Mesenchymal stem cell (in vitro differentiated cells and primary cell): ENCODE data around the gene RAPGEF6.

Experiments used
- DNase-seq: peaks from one replicate; pipeline ENCODE4 v3.0.0-alpha.2; 2013
- H2AFZ ChIP-seq: one replicate; pipeline ENCODE4 v1.6.1; 2013; ENCODE audit warnings: low read depth, mild to moderate bottlenecking, control low read depth, inconsistent platforms, low read length, moderate library complexity
- H2AK5ac ChIP-seq: 2 replicates; pipeline ENCODE4 v1.6.1; 2013; ENCODE audit warnings: low read length, moderate library complexity, mild to moderate bottlenecking, inconsistent platforms; ENCODE audit not compliant: severe bottlenecking
- H2BK120ac ChIP-seq: one replicate; pipeline ENCODE4 v1.6.1; 2013; ENCODE audit warnings: low read depth, mild to moderate bottlenecking, inconsistent platforms, low read length, moderate library complexity
- H2BK12ac ChIP-seq, 2 experiments: one replicate each; pipeline ENCODE4 v1.6.1; 2013; ENCODE audit warnings: inconsistent platforms in 2 of 2, low read length in 2 of 2, mild to moderate bottlenecking in 2 of 2, moderate library complexity in 2 of 2, control low read depth in 1 of 2
- H2BK15ac ChIP-seq: one replicate; pipeline ENCODE4 v1.6.1; 2013; ENCODE audit warnings: mild to moderate bottlenecking, low read depth, inconsistent platforms; ENCODE audit not compliant: poor library complexity, severe bottlenecking
- H2BK5ac ChIP-seq: 2 replicates; pipeline ENCODE4 v1.6.1; 2013; ENCODE audit warnings: low read depth, mild to moderate bottlenecking, low read length, control low read depth, inconsistent platforms; ENCODE audit not compliant: poor library complexity, severe bottlenecking
- H3K14ac ChIP-seq, 2 experiments: one replicate each; pipeline ENCODE4 v1.6.1; 2013; ENCODE audit warnings: inconsistent platforms in 2 of 2, low read length in 2 of 2, control low read depth in 1 of 2, mild to moderate bottlenecking in 1 of 2, moderate library complexity in 1 of 2
- H3K18ac ChIP-seq, 2 experiments: one replicate each; pipeline ENCODE4 v1.6.1; 2013; ENCODE audit warnings: inconsistent platforms in 2 of 2, low read length in 2 of 2, control low read depth in 1 of 2, low read depth in 1 of 2, mild to moderate bottlenecking in 1 of 2
- H3K23ac ChIP-seq, 2 experiments: one replicate each; pipeline ENCODE4 v1.6.1; 2013; ENCODE audit warnings: inconsistent platforms in 2 of 2, low read length in 2 of 2, mild to moderate bottlenecking in 2 of 2, moderate library complexity in 2 of 2, control low read depth in 1 of 2
- H3K27ac ChIP-seq: 2 replicates; pipeline ENCODE4 v1.5.1; 2013; ENCODE audit warnings: mild to moderate bottlenecking, moderate library complexity, low read length, control low read depth, inconsistent platforms; ENCODE audit not compliant: poor library complexity, severe bottlenecking
- H3K27me3 ChIP-seq, 2 experiments: 2 replicates each; pipeline versions ENCODE4 v1.6.1 to v1.7.0; 2013; ENCODE audit warnings: low read length in 2 of 2, mild to moderate bottlenecking in 2 of 2, moderate library complexity in 2 of 2, control low read depth in 1 of 2, inconsistent platforms in 1 of 2; ENCODE audit not compliant: control insufficient read depth in 1 of 2, insufficient read depth in 1 of 2
- H3K36me3 ChIP-seq, 2 experiments: 2 replicates each; pipeline versions ENCODE4 v1.6.1 to v1.7.0; 2013; ENCODE audit warnings: low read length in 2 of 2, control low read depth in 1 of 2, inconsistent platforms in 1 of 2, low read depth in 1 of 2, mild to moderate bottlenecking in 1 of 2; ENCODE audit not compliant: insufficient read depth in 2 of 2, control insufficient read depth in 1 of 2
- H3K4ac ChIP-seq, 2 experiments: one replicate each; pipeline ENCODE4 v1.6.1; 2013; ENCODE audit warnings: inconsistent platforms in 2 of 2, low read length in 2 of 2, mild to moderate bottlenecking in 2 of 2, moderate library complexity in 2 of 2, control low read depth in 1 of 2, low read depth in 1 of 2
- H3K4me1 ChIP-seq: 2 replicates; pipeline ENCODE4 v1.6.1; 2013; ENCODE audit warnings: low read depth, low read length, control low read depth; ENCODE audit not compliant: control insufficient read depth, insufficient read depth
- H3K4me2 ChIP-seq: 2 replicates; pipeline ENCODE4 v1.6.1; 2013; ENCODE audit warnings: low read length, mild to moderate bottlenecking, inconsistent platforms; ENCODE audit not compliant: poor library complexity, severe bottlenecking
- H3K4me3 ChIP-seq, 2 experiments: 2 replicates each; pipeline versions ENCODE4 v1.5.1 to v1.7.0; 2013; ENCODE audit warnings: low read length in 2 of 2, mild to moderate bottlenecking in 2 of 2, control low read depth in 1 of 2, low read depth in 1 of 2; ENCODE audit not compliant: insufficient read depth in 1 of 2
- H3K79me1 ChIP-seq: replicated peaks from 2 replicates; pipeline ENCODE4 v1.6.1; 2013; ENCODE audit warnings: mild to moderate bottlenecking, control low read depth, low read length, inconsistent platforms; ENCODE audit not compliant: poor library complexity, severe bottlenecking
- H3K9ac ChIP-seq: 2 replicates; pipeline ENCODE4 v1.7.0; 2013; ENCODE audit warnings: mild to moderate bottlenecking, low read length, moderate library complexity
- H3K9me3 ChIP-seq: 2 replicates; pipeline ENCODE4 v1.7.0; 2013; ENCODE audit warnings: mild to moderate bottlenecking, low read length; ENCODE audit not compliant: control insufficient read depth
- H4K8ac ChIP-seq: one replicate; pipeline ENCODE4 v1.6.1; 2013; ENCODE audit warnings: inconsistent platforms, mild to moderate bottlenecking, low read length, moderate library complexity
- H4K91ac ChIP-seq: one replicate; pipeline ENCODE4 v1.6.1; 2013; ENCODE audit warnings: mild to moderate bottlenecking, low read length, inconsistent platforms
- WGBS: methylation state at CpG from one replicate; pipeline ENCODE4 v1.1.7; 2013; ENCODE audit warnings: mixed read lengths; 5-methylcytosine and 5-hydroxymethylcytosine counted together

Gene RAPGEF6

GRCh38 chr5:131536211-131536826 is 98.7 kb downstream of the RAPGEF6 start:
- no peak overlapping the region for H2BK120ac ChIP-seq
- no peak overlapping the region for H3K27ac ChIP-seq
- no peak overlapping the region for H3K4me3 ChIP-seq
- H3K9me3 ChIP-seq = no peaks in the 10 kb centered on the region
- peak overlapping the region; percentile 29 for H3K4me2 ChIP-seq
- H2BK5ac ChIP-seq = no peak overlapping the region
- H3K4me1 ChIP-seq = no peaks in the 10 kb centered on the region
- H2AK5ac ChIP-seq = no peak overlapping the region
- H3K4ac ChIP-seq = no peak overlapping the region
- H3K27me3 ChIP-seq = no peaks in the 10 kb centered on the region
- H3K14ac ChIP-seq = no peak overlapping the region
- H4K91ac ChIP-seq = no peak overlapping the region
- no peak overlapping the region for H2BK15ac ChIP-seq
- no peak overlapping the region for H2BK12ac ChIP-seq
- peaks cover 5% of the 10 kb centered on the region for H3K79me1 ChIP-seq
- H3K36me3 ChIP-seq = no peaks in the 10 kb centered on the region
- H2AFZ ChIP-seq = no peak overlapping the region
- H3K18ac ChIP-seq = no peak overlapping the region
- no peak overlapping the region for H3K9ac ChIP-seq
- WGBS = 95% methylated on average over 2 of the region's 6 CpGs
- no peak overlapping the region for H4K8ac ChIP-seq
- DNase-seq = peak; percentile 51
- no peak overlapping the region for H3K23ac ChIP-seq

GRCh38 chr5:131534974-131535373 is 100.1 kb downstream of the RAPGEF6 start:
- H3K14ac ChIP-seq = no peak overlapping the region
- no peak overlapping the region for H2BK12ac ChIP-seq
- no peak overlapping the region for H4K8ac ChIP-seq
- H2BK15ac ChIP-seq = no peak overlapping the region
- no peaks in the 10 kb centered on the region for H3K9me3 ChIP-seq
- H3K4me3 ChIP-seq = no peak overlapping the region
- H3K79me1 ChIP-seq = peaks cover 5% of the 10 kb centered on the region
- no peak overlapping the region for H3K9ac ChIP-seq
- no peak overlapping the region for H2BK5ac ChIP-seq
- H2AK5ac ChIP-seq = no peak overlapping the region
- no peaks in the 10 kb centered on the region for H3K36me3 ChIP-seq
- no peak for DNase-seq
- no peaks in the 10 kb centered on the region for H3K4me1 ChIP-seq
- no peak overlapping the region for H3K18ac ChIP-seq
- WGBS = 94% methylated on average over 1 of the region's 2 CpGs
- H2BK120ac ChIP-seq = no peak overlapping the region
- H2AFZ ChIP-seq = no peak overlapping the region
- no peak overlapping the region for H4K91ac ChIP-seq
- no peak overlapping the region for H3K4me2 ChIP-seq
- no peak overlapping the region for H3K23ac ChIP-seq
- H3K27me3 ChIP-seq = no peaks in the 10 kb centered on the region
- no peak overlapping the region for H3K4ac ChIP-seq
- H3K27ac ChIP-seq = no peak overlapping the region

GRCh38 chr5:131533836-131534235 is 101.2 kb downstream of the RAPGEF6 start:
- H2AK5ac ChIP-seq = no peak overlapping the region
- H4K91ac ChIP-seq = no peak overlapping the region
- no peaks in the 10 kb centered on the region for H3K9me3 ChIP-seq
- H3K4me1 ChIP-seq = no peaks in the 10 kb centered on the region
- no peak for DNase-seq
- H3K18ac ChIP-seq = no peak overlapping the region
- no peak overlapping the region for H2BK15ac ChIP-seq
- H3K23ac ChIP-seq = no peak overlapping the region
- no peak overlapping the region for H3K4me3 ChIP-seq
- H2BK12ac ChIP-seq = no peak overlapping the region
- H3K9ac ChIP-seq = no peak overlapping the region
- H3K36me3 ChIP-seq = no peaks in the 10 kb centered on the region
- H3K4me2 ChIP-seq = no peak overlapping the region
- no peak overlapping the region for H4K8ac ChIP-seq
- no peak overlapping the region for H2BK120ac ChIP-seq
- WGBS = no CpG with 5 or more reads among the region's 1 CpG
- H3K27ac ChIP-seq = no peak overlapping the region
- H3K14ac ChIP-seq = no peak overlapping the region
- no peaks in the 10 kb centered on the region for H3K27me3 ChIP-seq
- H2AFZ ChIP-seq = no peak overlapping the region
- H3K4ac ChIP-seq = no peak overlapping the region
- H3K79me1 ChIP-seq = peaks cover 7% of the 10 kb centered on the region
- no peak overlapping the region for H2BK5ac ChIP-seq

GRCh38 chr5:131532031-131532640 is 102.9 kb downstream of the RAPGEF6 start:
- Histone ChIP-seq H2AK5ac (no peak overlapping the region), H3K4me2 (no peak overlapping the region), H3K36me3 (no peaks in the 10 kb centered on the region), H4K8ac (no peak overlapping the region), H2BK120ac (no peak overlapping the region), H3K4ac (no peak overlapping the region), H3K14ac (no peak overlapping the region), H2BK12ac (no peak overlapping the region), H3K18ac (no peak overlapping the region), H3K9ac (peak overlapping the region; percentile 39), H2AFZ (no peak overlapping the region), H4K91ac (no peak overlapping the region), H3K4me1 (no peaks in the 10 kb centered on the region), H3K23ac (no peak overlapping the region), H3K9me3 (no peaks in the 10 kb centered on the region), H3K4me3 (no peak overlapping the region), H3K27ac (no peak overlapping the region), H3K27me3 (no peaks in the 10 kb centered on the region), H2BK15ac (no peak overlapping the region), H2BK5ac (no peak overlapping the region), H3K79me1 (peaks cover 8% of the 10 kb centered on the region)
- DNase-seq = no peak
- 85% methylated on average over 5 of the region's 6 CpGs for WGBS
